ENCODE data around the gene LLGL2. TPM values are rescaled to one million over a fixed set of nuclear protein-coding genes. Genes with fewer than 3 reads are reported as not detected.
"Not testable (repeated sequence)": the region's sequence is repeated elsewhere in the genome, so short reads cannot be mapped to it uniquely, and the experiment has no call there.

LLGL2 gene, protein sequence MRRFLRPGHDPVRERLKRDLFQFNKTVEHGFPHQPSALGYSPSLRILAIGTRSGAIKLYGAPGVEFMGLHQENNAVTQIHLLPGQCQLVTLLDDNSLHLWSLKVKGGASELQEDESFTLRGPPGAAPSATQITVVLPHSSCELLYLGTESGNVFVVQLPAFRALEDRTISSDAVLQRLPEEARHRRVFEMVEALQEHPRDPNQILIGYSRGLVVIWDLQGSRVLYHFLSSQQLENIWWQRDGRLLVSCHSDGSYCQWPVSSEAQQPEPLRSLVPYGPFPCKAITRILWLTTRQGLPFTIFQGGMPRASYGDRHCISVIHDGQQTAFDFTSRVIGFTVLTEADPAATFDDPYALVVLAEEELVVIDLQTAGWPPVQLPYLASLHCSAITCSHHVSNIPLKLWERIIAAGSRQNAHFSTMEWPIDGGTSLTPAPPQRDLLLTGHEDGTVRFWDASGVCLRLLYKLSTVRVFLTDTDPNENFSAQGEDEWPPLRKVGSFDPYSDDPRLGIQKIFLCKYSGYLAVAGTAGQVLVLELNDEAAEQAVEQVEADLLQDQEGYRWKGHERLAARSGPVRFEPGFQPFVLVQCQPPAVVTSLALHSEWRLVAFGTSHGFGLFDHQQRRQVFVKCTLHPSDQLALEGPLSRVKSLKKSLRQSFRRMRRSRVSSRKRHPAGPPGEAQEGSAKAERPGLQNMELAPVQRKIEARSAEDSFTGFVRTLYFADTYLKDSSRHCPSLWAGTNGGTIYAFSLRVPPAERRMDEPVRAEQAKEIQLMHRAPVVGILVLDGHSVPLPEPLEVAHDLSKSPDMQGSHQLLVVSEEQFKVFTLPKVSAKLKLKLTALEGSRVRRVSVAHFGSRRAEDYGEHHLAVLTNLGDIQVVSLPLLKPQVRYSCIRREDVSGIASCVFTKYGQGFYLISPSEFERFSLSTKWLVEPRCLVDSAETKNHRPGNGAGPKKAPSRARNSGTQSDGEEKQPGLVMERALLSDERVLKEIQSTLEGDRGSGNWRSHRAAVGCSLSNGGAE
- total RNA-seq, result 10 to 100 TPM; 43.0 to 65.3 TPM

GRCh38 chr17:75524970-75525805 is at the start of gene LLGL2:
Gene LLGL2, plus strand, starts transcription at chr17:75525697. Its CDS starts 17,730 bp downstream, at chr17:75543427.
- H3K4me1 ChIP-seq (replicated peaks), result peaks cover 4% of the 10 kb centered on the region
- TF ChIP-seq POLR2AphosphoS5 (IDR thresholded peaks at IDR 0.05), result no peak
- TF ChIP-seq, protein P1, sequence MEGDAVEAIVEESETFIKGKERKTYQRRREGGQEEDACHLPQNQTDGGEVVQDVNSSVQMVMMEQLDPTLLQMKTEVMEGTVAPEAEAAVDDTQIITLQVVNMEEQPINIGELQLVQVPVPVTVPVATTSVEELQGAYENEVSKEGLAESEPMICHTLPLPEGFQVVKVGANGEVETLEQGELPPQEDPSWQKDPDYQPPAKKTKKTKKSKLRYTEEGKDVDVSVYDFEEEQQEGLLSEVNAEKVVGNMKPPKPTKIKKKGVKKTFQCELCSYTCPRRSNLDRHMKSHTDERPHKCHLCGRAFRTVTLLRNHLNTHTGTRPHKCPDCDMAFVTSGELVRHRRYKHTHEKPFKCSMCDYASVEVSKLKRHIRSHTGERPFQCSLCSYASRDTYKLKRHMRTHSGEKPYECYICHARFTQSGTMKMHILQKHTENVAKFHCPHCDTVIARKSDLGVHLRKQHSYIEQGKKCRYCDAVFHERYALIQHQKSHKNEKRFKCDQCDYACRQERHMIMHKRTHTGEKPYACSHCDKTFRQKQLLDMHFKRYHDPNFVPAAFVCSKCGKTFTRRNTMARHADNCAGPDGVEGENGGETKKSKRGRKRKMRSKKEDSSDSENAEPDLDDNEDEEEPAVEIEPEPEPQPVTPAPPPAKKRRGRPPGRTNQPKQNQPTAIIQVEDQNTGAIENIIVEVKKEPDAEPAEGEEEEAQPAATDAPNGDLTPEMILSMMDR (IDR thresholded peaks at IDR 0.05), result peak; percentile 15 to 69 (median 54)
- TF ChIP-seq POLR2A (IDR thresholded peaks at IDR 0.05), result peak; percentile 58
- H3K27me3 ChIP-seq (replicated peaks; ENCODE audit: insufficient read depth), result no peaks in the 10 kb centered on the region
- no peaks in the 10 kb centered on the region for H3K36me3 ChIP-seq
- intact Hi-C loops (cut with DNase I), result no loop called here
- DNase-seq (ENCODE audit: low spot score), result peak; percentile 89
- H3K27ac ChIP-seq, result peak within 1 kb of the TSS; percentile 85 to 91
- peak within 1 kb of the TSS; percentile 59 to 74 for H3K4me3 ChIP-seq
- no peaks in the 10 kb centered on the region for H3K9me3 ChIP-seq
- 1% methylated on average over 79 of the region's 108 CpGs for WGBS

GRCh38 chr17:75475851-75476250 is 49.6 kb upstream of the LLGL2 start:
- H3K4me3 ChIP-seq, result no peak overlapping the region
- no peaks in the 10 kb centered on the region for H3K36me3 ChIP-seq
- H3K9me3 ChIP-seq, result no peaks in the 10 kb centered on the region
- no peaks in the 10 kb centered on the region for H3K4me1 ChIP-seq (replicated peaks)
- intact Hi-C loops (cut with DNase I), result no loop called here
- 51% methylated on average over 3 of the region's 3 CpGs for WGBS
- H3K27me3 ChIP-seq (replicated peaks; ENCODE audit: insufficient read depth), result no peaks in the 10 kb centered on the region
- no peak for DNase-seq (ENCODE audit: low spot score)
- H3K27ac ChIP-seq, result peak overlapping the region in 1 of 2 donors; percentile 24
- TF ChIP-seq, protein P1 (IDR thresholded peaks at IDR 0.05), result no peak
- TF ChIP-seq POLR2A (IDR thresholded peaks at IDR 0.05) (no peak), POLR2AphosphoS5 (IDR thresholded peaks at IDR 0.05) (no peak)

DNA sequence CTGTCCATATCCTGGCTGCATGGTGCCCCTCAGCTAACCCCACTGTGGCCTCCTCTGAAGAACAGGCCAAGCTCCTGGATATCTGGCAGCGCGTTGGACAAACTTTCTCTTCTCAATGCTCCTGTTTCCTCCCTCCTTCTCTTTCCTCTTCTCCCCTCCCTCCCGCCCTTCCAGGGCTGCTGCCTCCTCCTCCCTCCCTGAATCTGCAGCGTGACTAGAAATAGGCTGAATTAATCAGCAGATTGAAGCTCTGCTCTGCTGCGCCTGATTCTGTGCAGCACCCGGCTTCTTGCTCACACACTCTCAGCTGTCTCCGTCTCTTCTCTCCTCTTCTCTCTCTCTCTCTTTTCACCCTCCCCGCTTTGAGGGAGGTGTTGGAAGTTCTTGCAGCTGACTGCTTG is 49.2 kb upstream of the LLGL2 start:
- H3K36me3 ChIP-seq, result no peaks in the 10 kb centered on the region
- H3K9me3 ChIP-seq, result no peaks in the 10 kb centered on the region
- H3K4me3 ChIP-seq, result no peak overlapping the region
- H3K27me3 ChIP-seq (replicated peaks; ENCODE audit: insufficient read depth), result no peaks in the 10 kb centered on the region
- intact Hi-C loops (cut with DNase I), result no loop called here
- no peak for DNase-seq (ENCODE audit: low spot score)
- peak overlapping the region in 1 of 2 donors; percentile 24 for H3K27ac ChIP-seq
- no peak for TF ChIP-seq POLR2A (IDR thresholded peaks at IDR 0.05)
- 63% methylated on average over 8 of the region's 8 CpGs for WGBS
- H3K4me1 ChIP-seq (replicated peaks), result no peaks in the 10 kb centered on the region

GRCh38 chr17:75476752-75477489 is 48.6 kb upstream of the LLGL2 start:
- no peak for DNase-seq (ENCODE audit: low spot score)
- no peak for TF ChIP-seq POLR2AphosphoS5 (IDR thresholded peaks at IDR 0.05)
- intact Hi-C loops (cut with DNase I), result no loop called here
- WGBS, result 70% methylated on average over 11 of the region's 11 CpGs
- Histone ChIP-seq H3K27ac (peak overlapping the region in 1 of 2 donors; percentile 24), H3K4me1 (replicated peaks) (no peaks in the 10 kb centered on the region), H3K9me3 (no peaks in the 10 kb centered on the region), H3K27me3 (replicated peaks; ENCODE audit: insufficient read depth) (no peaks in the 10 kb centered on the region), H3K36me3 (no peaks in the 10 kb centered on the region), H3K4me3 (no peak overlapping the region)

DNA sequence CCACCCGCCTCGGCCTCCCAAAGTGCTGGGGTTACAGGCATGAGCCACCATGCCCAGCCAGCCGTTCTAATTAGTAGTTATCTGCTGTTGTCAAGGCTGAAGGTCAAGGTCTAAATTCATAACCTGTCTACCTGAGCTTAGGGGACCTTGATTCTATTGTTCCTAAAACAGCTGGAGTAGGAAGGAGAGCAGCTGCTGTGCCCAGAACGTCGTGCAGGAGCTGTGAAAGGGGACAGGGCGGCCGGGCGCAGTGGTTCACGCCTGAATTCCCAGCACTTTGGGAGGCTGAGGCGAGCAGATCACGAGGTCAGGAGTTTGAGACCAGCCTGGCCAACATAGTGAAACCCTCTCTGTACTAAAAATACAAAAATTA is 48.0 kb upstream of the LLGL2 start:
- intact Hi-C loops (cut with DNase I); DNase-seq (ENCODE audit: low spot score); H3K4me1 ChIP-seq (replicated peaks); H3K36me3 ChIP-seq; H3K9me3 ChIP-seq; H3K27me3 ChIP-seq (replicated peaks; ENCODE audit: insufficient read depth); H3K4me3 ChIP-seq; H3K27ac ChIP-seq: not testable (repeated sequence)
- WGBS, result 89% methylated on average over 11 of the region's 11 CpGs
